Right renal pelvis (tissue), 4 donors: ENCODE measurements around the gene MMEL1. TPM values are rescaled to one million over a fixed set of nuclear protein-coding genes. Genes with fewer than 3 reads are reported as not detected.

ENCODE experiments used
- DNase-seq, 4 donors: peaks; one replicate each; pipeline ENCODE4 v3.0.0-alpha.2; 2013; ENCODE audit warnings: low read depth in 4 of 4, low spot score in 3 of 4, missing footprints in 1 of 4
- polyA plus RNA-seq, 4 donors: library from polyadenylated mRNA; unstranded; fragments of 120-200 nt; gene quantifications; one replicate each; pipeline ENCODE4 v1.2.1, GENCODE V29; 2013; ENCODE audit not compliant: insufficient read length in 4 of 4

Gene MMEL1
- polyA plus RNA-seq, 4 donors = 1.9 to 4.0 (median 3.2) TPM

GRCh38 chr1:2594001-2594640 lies 38.7 kb downstream of the MMEL1 start:
- DNase-seq = peak in 1 of 4 donors; percentile 51

- DNase-seq = no peak
These were observed 39.5 kb downstream of the MMEL1 start for GRCh38 chr1:2593251-2593878.

- DNase-seq = no peak
These were observed 40.1 kb downstream of the MMEL1 start for GRCh38 chr1:2592672-2593071.

- no peak for DNase-seq
These were observed 41.1 kb downstream of the MMEL1 start for GRCh38 chr1:2591581-2592261.

- DNase-seq = no peak
These were observed 41.6 kb downstream of the MMEL1 start for GRCh38 chr1:2591233-2591580.

- DNase-seq = no peak
These were observed 42.3 kb downstream of the MMEL1 start for GRCh38 chr1:2590233-2591141.

- DNase-seq = no peak
These were observed 43.2 kb downstream of the MMEL1 start for GRCh38 chr1:2589431-2590232.

- no peak for DNase-seq
These were observed 44.0 kb downstream of the MMEL1 start for GRCh38 chr1:2588661-2589430.

- no peak for DNase-seq
These were observed 44.8 kb downstream of the MMEL1 start for GRCh38 chr1:2587860-2588571.

- DNase-seq = no peak
These were observed 45.6 kb downstream of the MMEL1 start for GRCh38 chr1:2587071-2587859.

GRCh38 chr1:2586154-2587070 lies 46.4 kb downstream of the MMEL1 start, which contains the start of gene PRXL2B:
Gene PRXL2B, plus strand, starts transcription at chr1:2586777. Its CDS starts 109 bp downstream, at chr1:2586886.
- DNase-seq = peak; percentile 93 to 97 (median 96)

GRCh38 chr1:2585318-2586092 lies 47.3 kb downstream of the MMEL1 start:
- DNase-seq = no peak

- DNase-seq = no peak
These were observed 48.0 kb downstream of the MMEL1 start for GRCh38 chr1:2584686-2585317.

- no peak for DNase-seq
These were observed 48.9 kb downstream of the MMEL1 start for GRCh38 chr1:2583871-2584351.

GRCh38 chr1:2583331-2583791 lies 49.5 kb downstream of the MMEL1 start:
- DNase-seq = no peak
